ENCODE measurements around the gene AQP3.
"Not testable (repeated sequence)": the region's sequence is repeated elsewhere in the genome, so short reads cannot be mapped to it uniquely, and the experiment has no call there.

AQP3 gene

DNA sequence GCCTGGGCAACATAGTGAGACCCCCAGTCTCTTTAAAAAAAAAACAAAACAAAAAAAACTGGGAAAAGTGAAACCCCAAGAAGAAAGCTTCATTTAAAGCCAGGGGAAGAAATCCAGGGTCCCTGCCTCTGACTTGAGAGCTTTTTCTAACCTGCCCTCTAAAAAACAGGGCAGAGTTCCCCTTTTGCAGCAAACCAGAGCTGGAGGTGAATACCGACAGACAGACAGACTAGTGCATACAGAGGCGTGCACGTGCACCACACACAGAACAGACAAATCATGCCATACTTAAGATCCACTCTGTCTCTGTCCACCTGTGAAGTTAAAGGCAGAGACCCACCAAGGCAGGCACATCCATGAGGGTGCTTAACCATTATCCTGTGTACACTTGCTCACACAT, 11.7 kb upstream of the AQP3 start:
- Histone ChIP-seq H3K4me1 (ENCODE audit: low read length) (peaks cover 36% of the 10 kb centered on the region), H3K9me3 (ENCODE audit: insufficient read depth, low read length) (no peaks in the 10 kb centered on the region), H3K4me2 (ENCODE audit: low read length) (peak overlapping the region; percentile 70; the same call in 1 of the 2 replicates), H3K36me3 (replicated peaks; ENCODE audit: low read depth, low read length) (peaks cover 29% of the 10 kb centered on the region), H3K79me2 (ENCODE audit: low read length) (no peaks in the 10 kb centered on the region), H3K9ac (ENCODE audit: low read length) (peak overlapping the region; percentile 39; the same call in 1 of the 2 replicates), H2AFZ (ENCODE audit: low read depth, low read length) (no peak overlapping the region), H3K4me3 (ENCODE audit: low read length) (no peak overlapping the region), H4K20me1 (ENCODE audit: insufficient read depth, low read length) (no peaks in the 10 kb centered on the region), H3K27me3 (ENCODE audit: low read depth, low read length) (no peaks in the 10 kb centered on the region), H3K27ac (ENCODE audit: low read length) (peak overlapping the region; percentile 80)
- TF ChIP-seq EZH2phosphoT487 (IDR thresholded peaks at IDR 0.05; ENCODE audit: low read depth) = no peak
- TF ChIP-seq, protein P1, sequence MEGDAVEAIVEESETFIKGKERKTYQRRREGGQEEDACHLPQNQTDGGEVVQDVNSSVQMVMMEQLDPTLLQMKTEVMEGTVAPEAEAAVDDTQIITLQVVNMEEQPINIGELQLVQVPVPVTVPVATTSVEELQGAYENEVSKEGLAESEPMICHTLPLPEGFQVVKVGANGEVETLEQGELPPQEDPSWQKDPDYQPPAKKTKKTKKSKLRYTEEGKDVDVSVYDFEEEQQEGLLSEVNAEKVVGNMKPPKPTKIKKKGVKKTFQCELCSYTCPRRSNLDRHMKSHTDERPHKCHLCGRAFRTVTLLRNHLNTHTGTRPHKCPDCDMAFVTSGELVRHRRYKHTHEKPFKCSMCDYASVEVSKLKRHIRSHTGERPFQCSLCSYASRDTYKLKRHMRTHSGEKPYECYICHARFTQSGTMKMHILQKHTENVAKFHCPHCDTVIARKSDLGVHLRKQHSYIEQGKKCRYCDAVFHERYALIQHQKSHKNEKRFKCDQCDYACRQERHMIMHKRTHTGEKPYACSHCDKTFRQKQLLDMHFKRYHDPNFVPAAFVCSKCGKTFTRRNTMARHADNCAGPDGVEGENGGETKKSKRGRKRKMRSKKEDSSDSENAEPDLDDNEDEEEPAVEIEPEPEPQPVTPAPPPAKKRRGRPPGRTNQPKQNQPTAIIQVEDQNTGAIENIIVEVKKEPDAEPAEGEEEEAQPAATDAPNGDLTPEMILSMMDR (IDR thresholded peaks at IDR 0.05; ENCODE audit: low read depth, low read length) = no peak

DNA sequence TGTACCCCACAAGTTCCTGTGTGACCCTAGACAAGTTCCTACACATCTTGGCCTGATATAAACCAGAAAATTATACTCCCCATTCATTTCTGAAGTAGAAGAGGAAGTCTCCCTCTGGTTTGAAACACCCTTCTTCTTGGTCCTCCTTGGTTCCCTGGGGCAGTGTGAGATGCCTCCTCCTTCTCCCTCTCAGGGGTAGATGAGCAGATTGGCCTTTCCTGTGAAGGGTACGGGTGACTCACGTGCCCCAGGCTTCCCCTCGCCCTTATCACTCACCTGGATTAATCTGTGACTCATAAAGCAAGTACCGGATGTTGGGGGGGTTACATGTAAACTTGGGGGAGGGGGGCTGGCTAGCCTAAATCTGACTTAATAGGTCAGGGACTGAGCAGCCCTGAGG, 11.1 kb upstream of the AQP3 start:
- Histone ChIP-seq H4K20me1 (ENCODE audit: insufficient read depth, low read length) (no peaks in the 10 kb centered on the region), H3K9me3 (ENCODE audit: insufficient read depth, low read length) (no peaks in the 10 kb centered on the region), H3K4me1 (ENCODE audit: low read length) (peaks cover 43% of the 10 kb centered on the region), H3K27me3 (ENCODE audit: low read depth, low read length) (no peaks in the 10 kb centered on the region), H2AFZ (ENCODE audit: low read depth, low read length) (no peak overlapping the region), H3K79me2 (ENCODE audit: low read length) (no peaks in the 10 kb centered on the region), H3K27ac (ENCODE audit: low read length) (peak overlapping the region; percentile 80), H3K4me3 (ENCODE audit: low read length) (peak overlapping the region; percentile 35; the same call in 1 of the 2 replicates), H3K9ac (ENCODE audit: low read length) (peak overlapping the region; percentile 39; the same call in 1 of the 2 replicates), H3K4me2 (ENCODE audit: low read length) (peak overlapping the region; percentile 70), H3K36me3 (replicated peaks; ENCODE audit: low read depth, low read length) (peaks cover 24% of the 10 kb centered on the region)
- TF ChIP-seq, protein P1 (IDR thresholded peaks at IDR 0.05; ENCODE audit: low read depth, low read length) = no peak
- TF ChIP-seq EZH2phosphoT487 (IDR thresholded peaks at IDR 0.05; ENCODE audit: low read depth) = no peak

DNA sequence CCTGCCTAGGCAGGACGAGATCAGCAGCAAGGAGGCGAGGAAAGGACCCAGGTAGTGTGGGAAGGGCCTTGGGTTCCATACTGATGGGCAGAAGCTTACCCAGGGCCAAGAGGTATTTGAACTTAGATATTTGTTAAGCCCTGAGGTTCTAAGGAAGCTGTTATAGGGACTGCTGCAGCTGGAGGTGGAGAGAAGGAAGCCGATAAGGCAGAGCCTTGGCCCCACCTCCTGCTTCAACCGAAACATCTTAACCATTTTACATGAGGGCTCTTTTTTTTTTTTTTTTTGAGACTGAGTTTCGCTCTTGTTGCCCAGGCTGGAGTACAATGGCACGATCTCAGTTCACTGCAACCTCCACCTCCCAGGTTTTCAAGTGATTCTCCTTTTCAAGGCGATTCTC, 8.6 kb upstream of the AQP3 start:
- H3K27me3 ChIP-seq (ENCODE audit: low read depth, low read length) = no peaks in the 10 kb centered on the region
- TF ChIP-seq EZH2phosphoT487 (IDR thresholded peaks at IDR 0.05; ENCODE audit: low read depth) = no peak
- TF ChIP-seq, protein P1 (IDR thresholded peaks at IDR 0.05; ENCODE audit: low read depth, low read length) = no peak
- H3K4me2 ChIP-seq (ENCODE audit: low read length) = 0 out of 2 replicates have a peak overlapping the region, but pooled peaks have one; percentile 11
- no peaks in the 10 kb centered on the region for H3K9me3 ChIP-seq (ENCODE audit: insufficient read depth, low read length)
- peaks cover 6% of the 10 kb centered on the region for H3K36me3 ChIP-seq (replicated peaks; ENCODE audit: low read depth, low read length)
- no peaks in the 10 kb centered on the region for H3K79me2 ChIP-seq (ENCODE audit: low read length)
- no peak overlapping the region for H3K4me3 ChIP-seq (ENCODE audit: low read length)
- peaks cover 55% of the 10 kb centered on the region for H3K4me1 ChIP-seq (ENCODE audit: low read length)
- H3K9ac ChIP-seq (ENCODE audit: low read length) = no peak overlapping the region
- no peaks in the 10 kb centered on the region for H4K20me1 ChIP-seq (ENCODE audit: insufficient read depth, low read length)
- H3K27ac ChIP-seq (ENCODE audit: low read length) = no peak overlapping the region
- no peak overlapping the region for H2AFZ ChIP-seq (ENCODE audit: low read depth, low read length)

DNA sequence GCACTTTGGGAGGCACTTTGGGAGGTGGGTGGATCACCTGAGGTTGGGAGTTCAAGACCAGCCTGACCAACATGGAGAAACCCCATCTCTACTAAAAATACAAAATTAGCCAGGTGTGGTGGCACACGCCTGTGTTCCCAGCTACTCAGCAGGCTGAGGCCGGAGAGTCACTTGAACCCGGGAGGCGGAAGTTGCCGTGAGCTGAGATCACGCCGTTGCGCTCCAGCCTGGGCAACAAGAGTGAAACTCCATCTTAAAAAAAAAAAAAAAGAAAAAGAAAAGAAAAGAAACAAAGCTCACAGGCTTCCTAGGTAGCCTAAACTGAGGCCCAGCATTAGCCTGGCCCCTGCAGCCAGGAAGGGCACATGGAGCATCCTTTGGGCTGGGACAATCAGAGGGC, 8.1 kb upstream of the AQP3 start:
- H3K4me2 ChIP-seq (ENCODE audit: low read length) = 0 out of 2 replicates have a peak overlapping the region, but pooled peaks have one; percentile 11
- not testable (repeated sequence) for H3K36me3 ChIP-seq (replicated peaks; ENCODE audit: low read depth, low read length); H4K20me1 ChIP-seq (ENCODE audit: insufficient read depth, low read length); H2AFZ ChIP-seq (ENCODE audit: low read depth, low read length); H3K27ac ChIP-seq (ENCODE audit: low read length); H3K79me2 ChIP-seq (ENCODE audit: low read length); H3K4me3 ChIP-seq (ENCODE audit: low read length); H3K9ac ChIP-seq (ENCODE audit: low read length); H3K9me3 ChIP-seq (ENCODE audit: insufficient read depth, low read length); H3K27me3 ChIP-seq (ENCODE audit: low read depth, low read length)
- H3K4me1 ChIP-seq (ENCODE audit: low read length) = peaks cover 55% of the 10 kb centered on the region

DNA sequence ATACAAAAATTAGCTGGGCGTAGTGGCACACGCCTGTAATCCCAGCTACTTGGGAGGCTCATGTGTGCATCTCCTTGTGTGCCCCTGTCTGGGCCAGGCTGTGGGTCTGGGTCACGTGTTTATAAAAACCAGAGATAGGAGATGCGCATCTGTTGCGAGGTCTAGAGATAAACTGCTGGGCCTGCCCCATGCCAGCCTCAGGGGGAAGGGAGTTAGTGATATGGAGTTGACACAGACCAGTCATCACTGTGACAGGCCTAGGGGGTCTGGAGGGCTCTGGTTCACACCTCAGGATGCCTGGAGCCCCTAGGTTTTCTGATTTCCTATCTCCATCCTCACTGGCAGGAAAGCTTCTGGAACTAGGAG, 7.3 kb upstream of the AQP3 start:
- Histone ChIP-seq H3K27ac (ENCODE audit: low read length) (peak overlapping the region; percentile 63; the same call in 1 of the 2 replicates), H3K4me1 (ENCODE audit: low read length) (peaks cover 55% of the 10 kb centered on the region), H3K4me2 (ENCODE audit: low read length) (0 out of 2 replicates have a peak overlapping the region, but pooled peaks have one; percentile 51)
- not testable (repeated sequence) for H3K79me2 ChIP-seq (ENCODE audit: low read length); H3K4me3 ChIP-seq (ENCODE audit: low read length); H3K27me3 ChIP-seq (ENCODE audit: low read depth, low read length); H3K9me3 ChIP-seq (ENCODE audit: insufficient read depth, low read length); H3K9ac ChIP-seq (ENCODE audit: low read length); H2AFZ ChIP-seq (ENCODE audit: low read depth, low read length); H3K36me3 ChIP-seq (replicated peaks; ENCODE audit: low read depth, low read length); H4K20me1 ChIP-seq (ENCODE audit: insufficient read depth, low read length)

Data from OCI-LY3 (cell line).